ENCODE results near the gene PKP1.

- TF ChIP-seq CTCF (IDR thresholded peaks at IDR 0.05) = no peak
- TF ChIP-seq POLR2A (IDR thresholded peaks at IDR 0.05) = no peak
Observed at GRCh38 chr1:201362906-201363305, 79.6 kb downstream of the PKP1 start.
